Measurements from ENCODE around the gene ZFP42.

- no peak for TF ChIP-seq EZH2 (IDR thresholded peaks at IDR 0.05; ENCODE audit: insufficient read depth, poor library complexity, severe bottlenecking)
- TF ChIP-seq EZH2phosphoT487 (IDR thresholded peaks at IDR 0.05; ENCODE audit: insufficient read depth, low read depth): no peak
Measured at GRCh38 chr4:188031751-188032150, 36.2 kb downstream of the ZFP42 start.

Measured in GM23248 (cell line).